ENCODE data around the gene HOXB5. TPM values are rescaled to one million over a fixed set of nuclear protein-coding genes. Genes with fewer than 3 reads are reported as not detected.

The HOXB5 gene
- total and polyA plus RNA-seq, 10 of the 15 experiments (the other 5 are each of a cell fraction or from before 2014, with no cell fraction given) = not detected

GRCh38 chr17:48553826-48554225 lies 39.8 kb downstream of the HOXB5 start:
- no peak overlapping the region for H3K4me2 ChIP-seq (ENCODE audit: control insufficient read depth, insufficient read depth)
- POLR2A ChIA-PET = no interaction called here
- in situ Hi-C loops (cut with MboI) = no loop called here

GRCh38 chr17:48553190-48553547 lies 40.4 kb downstream of the HOXB5 start:
- FAIRE-seq (no peak), DNase-seq (ENCODE audit: low read depth, low spot score) (no peak), ATAC-seq (no peak)
- H3K36me3 ChIP-seq (ENCODE audit: control insufficient read depth in 2 of 2, insufficient read depth in 2 of 2, low read length in 1 of 2) = peaks cover 0 to 6% of the 10 kb centered on the region in 2 experiments; a peak in 2 of 4 replicates
- H3K4me2 ChIP-seq (ENCODE audit: control insufficient read depth, insufficient read depth) = no peak overlapping the region
- WGBS (ENCODE audit: insufficient coverage, insufficient replicate concordance, low lambda C conversion rate, missing lambda C conversion rate) = 40% methylated on average over 4 of the region's 5 CpGs
- H3K27ac ChIP-seq (ENCODE audit: control insufficient read depth, insufficient read depth) = no peak overlapping the region
- ChIA-PET SMC1A (ENCODE audit: uncharacterized antibody, unreplicated experiment) (interaction anchor here (0.6 to 0.9 kb wide), 2 partner anchors 9 to 40 kb away, joined by 3 to 4 read pairs; no protein-coding TSS in a partner anchor), RAD21 (ENCODE audit: unreplicated experiment) (no interaction called here), CTCF (interaction anchor here (0.6 kb wide), 1 partner anchor 191 kb away, joined by 3 read pairs; no protein-coding TSS in a partner anchor), POLR2A (no interaction called here)
- intact Hi-C loops (cut with micrococcal nuclease; ENCODE audit: unreplicated experiment) = no loop called here
- H3K9me3 ChIP-seq (replicated peaks; ENCODE audit: control insufficient read depth, insufficient read depth, low read length) = no peaks in the 10 kb centered on the region
- in situ Hi-C loops (cut with MboI) = no loop called here
- BruUV-seq (replicated peaks) = no TSS peak
- H2AFZ ChIP-seq (ENCODE audit: control insufficient read depth, low read depth, low read length) = no peak overlapping the region
- H3K4me1 ChIP-seq (ENCODE audit: control insufficient read depth, insufficient read depth, low read length) = no peaks in the 10 kb centered on the region
- TF ChIP-seq USF1 (IDR thresholded peaks at IDR 0.05; ENCODE audit: borderline replicate concordance, extremely low read length, insufficient read depth, low read depth, low read length) (no peak), RCOR1 (conservative IDR thresholded peaks at IDR 0.05; ENCODE audit: low read depth, low read length) (no peak), CTCF (IDR thresholded peaks at IDR 0.05 in 2 of 3, conservative IDR thresholded peaks at IDR 0.05 in 1 of 3; ENCODE audit: control insufficient read depth in 2 of 3, extremely low read depth in 1 of 3, insufficient read depth in 1 of 3, low read depth in 3 of 3, low read length in 3 of 3) (no peak)
- H3K27me3 ChIP-seq (replicated peaks in 1 of 2; ENCODE audit: control insufficient read depth in 2 of 2, insufficient read depth in 2 of 2, low read length in 1 of 2) = no peaks in the 10 kb centered on the region
- no peak overlapping the region for H3K9ac ChIP-seq (ENCODE audit: control insufficient read depth, insufficient read depth, low read length)
- H4K20me1 ChIP-seq (ENCODE audit: control insufficient read depth, insufficient read depth) = no peaks in the 10 kb centered on the region
- no peaks in the 10 kb centered on the region for H3K79me2 ChIP-seq (ENCODE audit: control insufficient read depth, insufficient read depth, low read length)
- H3K4me3 ChIP-seq = no peak overlapping the region

More at GRCh38 chr17:48553826-48554225, 39.8 kb downstream of the HOXB5 start:
- RAD21 ChIA-PET (ENCODE audit: unreplicated experiment) = no interaction called here
- CTCF ChIA-PET = no interaction called here
- H4K20me1 ChIP-seq (ENCODE audit: control insufficient read depth, insufficient read depth) = no peaks in the 10 kb centered on the region
- DNase-seq (ENCODE audit: low read depth, low spot score) (no peak), ATAC-seq (no peak), FAIRE-seq (no peak)
- H3K27me3 ChIP-seq (replicated peaks in 1 of 2; ENCODE audit: control insufficient read depth in 2 of 2, insufficient read depth in 2 of 2, low read length in 1 of 2) = no peaks in the 10 kb centered on the region
- H3K36me3 ChIP-seq (ENCODE audit: control insufficient read depth in 2 of 2, insufficient read depth in 2 of 2, low read length in 1 of 2) = peaks cover 0 to 6% of the 10 kb centered on the region in 2 experiments; a peak in 2 of 4 replicates
- no peak overlapping the region for H3K4me3 ChIP-seq
- SMC1A ChIA-PET (ENCODE audit: uncharacterized antibody, unreplicated experiment) = interaction anchor here (0.9 kb wide), 1 partner anchor 41 kb away, joined by 4 read pairs; no protein-coding TSS in a partner anchor
- H3K9ac ChIP-seq (ENCODE audit: control insufficient read depth, insufficient read depth, low read length) = no peak overlapping the region
- intact Hi-C loops (cut with micrococcal nuclease; ENCODE audit: unreplicated experiment) = no loop called here
- H3K27ac ChIP-seq (ENCODE audit: control insufficient read depth, insufficient read depth) = no peak overlapping the region
- no peaks in the 10 kb centered on the region for H3K9me3 ChIP-seq (replicated peaks; ENCODE audit: control insufficient read depth, insufficient read depth, low read length)
- BruUV-seq (replicated peaks) = no TSS peak
- no peaks in the 10 kb centered on the region for H3K79me2 ChIP-seq (ENCODE audit: control insufficient read depth, insufficient read depth, low read length)
- WGBS (ENCODE audit: insufficient coverage, insufficient replicate concordance, low lambda C conversion rate, missing lambda C conversion rate) = 48% methylated on average over 1 of the region's 1 CpG
- H2AFZ ChIP-seq (ENCODE audit: control insufficient read depth, low read depth, low read length) = no peak overlapping the region
- no peak for TF ChIP-seq RAD21 (IDR thresholded peaks at IDR 0.05; ENCODE audit: insufficient read depth, low read depth, low read length)
- H3K4me1 ChIP-seq (ENCODE audit: control insufficient read depth, insufficient read depth, low read length) = no peaks in the 10 kb centered on the region

Measured in GM12878 (cell line).